H9 (cell line): ENCODE data around the gene KRT71. TPM values are rescaled to one million over a fixed set of nuclear protein-coding genes. Genes with fewer than 3 reads are reported as not detected.

Experiments
- DNase-seq: peaks from one replicate; pipeline ENCODE4 v3.0.0-alpha.2; 2017
- H2AFZ ChIP-seq: one replicate; pipeline ENCODE4 v1.6.1; 2013; ENCODE audit warnings: mild to moderate bottlenecking, low read length, control low read depth, moderate library complexity
- H2AK5ac ChIP-seq: 2 replicates; pipeline ENCODE4 v1.6.1; 2013; ENCODE audit warnings: low read length, control low read depth, mixed read lengths; ENCODE audit not compliant: insufficient read length
- H2BK120ac ChIP-seq: one replicate; pipeline ENCODE4 v1.6.1; 2013; ENCODE audit warnings: low read depth, mild to moderate bottlenecking, low read length, control low read depth, inconsistent platforms; ENCODE audit not compliant: poor library complexity, severe bottlenecking
- H2BK12ac ChIP-seq: 2 replicates; pipeline ENCODE4 v1.6.1; 2013; ENCODE audit warnings: low read length, control low read depth, mixed read lengths, low read depth; ENCODE audit not compliant: insufficient read length
- H2BK15ac ChIP-seq: 2 replicates; pipeline ENCODE4 v1.6.1; 2013; ENCODE audit warnings: low read depth, low read length, control low read depth
- H2BK20ac ChIP-seq: one replicate; pipeline ENCODE4 v1.6.1; 2013; ENCODE audit warnings: low read depth, mild to moderate bottlenecking, low read length, control low read depth, inconsistent platforms; ENCODE audit not compliant: poor library complexity, severe bottlenecking
- H2BK5ac ChIP-seq: 2 replicates; pipeline ENCODE4 v1.6.1; 2013; ENCODE audit warnings: low read length, control low read depth, mixed read lengths; ENCODE audit not compliant: insufficient read length
- H3K14ac ChIP-seq: 2 replicates; pipeline ENCODE4 v1.6.1; 2013; ENCODE audit warnings: low read length, control low read depth; ENCODE audit not compliant: insufficient read depth
- H3K18ac ChIP-seq: 2 replicates; pipeline ENCODE4 v1.6.1; 2013; ENCODE audit warnings: low read depth, mild to moderate bottlenecking, mixed read lengths, low read length, control low read depth; ENCODE audit not compliant: insufficient read length
- H3K23ac ChIP-seq: 2 replicates; pipeline ENCODE4 v1.6.1; 2013; ENCODE audit warnings: low read length, control low read depth, mixed read lengths, low read depth; ENCODE audit not compliant: insufficient read length
- H3K23me2 ChIP-seq: 2 replicates; pipeline ENCODE4 v1.6.1; 2013; ENCODE audit warnings: low read depth, mild to moderate bottlenecking, mixed read lengths, low read length, control low read depth; ENCODE audit not compliant: insufficient read length, poor library complexity, severe bottlenecking
- H3K27ac ChIP-seq: 2 replicates; pipeline ENCODE4 v1.5.1; 2013; ENCODE audit warnings: low read length, control low read depth, mixed read lengths, low read depth; ENCODE audit not compliant: insufficient read length
- H3K27me3 ChIP-seq: 2 replicates; pipeline ENCODE4 v1.6.1; 2013; ENCODE audit warnings: low read length, control low read depth, inconsistent platforms; ENCODE audit not compliant: insufficient read depth
- H3K4ac ChIP-seq: 2 replicates; pipeline ENCODE4 v1.6.1; 2013; ENCODE audit warnings: low read depth, mild to moderate bottlenecking, control low read depth, inconsistent platforms, low read length, moderate library complexity
- H3K4me1 ChIP-seq: 2 replicates; pipeline ENCODE4 v1.6.1; 2013; ENCODE audit warnings: low read length, control low read depth, inconsistent platforms; ENCODE audit not compliant: insufficient read depth
- H3K4me2 ChIP-seq: 2 replicates; pipeline ENCODE4 v1.6.1; 2013; ENCODE audit warnings: low read length, control low read depth, mixed read lengths; ENCODE audit not compliant: insufficient read length, insufficient read depth
- H3K56ac ChIP-seq: 2 replicates; pipeline ENCODE4 v1.6.1; 2013; ENCODE audit warnings: low read depth, mild to moderate bottlenecking, mixed read lengths, low read length, control low read depth; ENCODE audit not compliant: insufficient read length
- H3K79me1 ChIP-seq: 2 replicates; pipeline ENCODE4 v1.6.1; 2013; ENCODE audit warnings: low read depth, mild to moderate bottlenecking, moderate library complexity, low read length, control low read depth, inconsistent platforms; ENCODE audit not compliant: insufficient read depth, poor library complexity, severe bottlenecking
- H3K79me2 ChIP-seq: 2 replicates; pipeline ENCODE4 v1.6.1; 2013; ENCODE audit warnings: low read length, control low read depth, inconsistent platforms; ENCODE audit not compliant: insufficient read depth
- H3K9ac ChIP-seq: 2 replicates; pipeline ENCODE4 v1.6.1; 2013; ENCODE audit warnings: low read length, control low read depth, mixed read lengths; ENCODE audit not compliant: insufficient read length; ENCODE audit errors: extremely low read depth
- H3K9me3 ChIP-seq: one replicate; pipeline ENCODE4 v1.6.1; 2013; ENCODE audit warnings: low read depth, low read length, inconsistent platforms; ENCODE audit not compliant: control insufficient read depth
- H3T11ph ChIP-seq: one replicate; pipeline ENCODE4 v1.6.1; 2013; ENCODE audit warnings: mild to moderate bottlenecking, low read length, control low read depth, inconsistent platforms
- H4K20me1 ChIP-seq: one replicate; pipeline ENCODE4 v1.6.1; 2013; ENCODE audit not compliant: control insufficient read depth, insufficient read length, insufficient read depth
- H4K5ac ChIP-seq: 2 replicates; pipeline ENCODE4 v1.6.1; 2013; ENCODE audit warnings: low read depth, mild to moderate bottlenecking, mixed read lengths, low read length, control low read depth; ENCODE audit not compliant: insufficient read length
- H4K8ac ChIP-seq: replicated peaks from 2 replicates; pipeline ENCODE4 v1.6.1; 2013; ENCODE audit warnings: low read length, control low read depth, mixed read lengths, low read depth; ENCODE audit not compliant: insufficient read length
- H4K91ac ChIP-seq: 2 replicates; pipeline ENCODE4 v1.6.1; 2013; ENCODE audit warnings: low read depth, mild to moderate bottlenecking, moderate library complexity, mixed read lengths, low read length, control low read depth; ENCODE audit not compliant: insufficient read length
- H3K27ac Mint-ChIP-seq, 3 experiments: 2 replicates in 2 of 3; 3 replicates in 1 of 3; pipeline ENCODE4 v1.8.0; 2020 to 2021; ENCODE audit warnings: mixed read lengths in 3 of 3, mild to moderate bottlenecking in 1 of 3, moderate library complexity in 1 of 3
- H3K27me3 Mint-ChIP-seq: 2 replicates; pipeline ENCODE4 v1.8.0; 2021; ENCODE audit warnings: low read depth, mild to moderate bottlenecking, moderate library complexity, mixed read lengths
- H3K36me3 Mint-ChIP-seq, 3 experiments: 2 replicates in 2 of 3; 3 replicates in 1 of 3; pipeline ENCODE4 v1.8.0; 2020 to 2021; ENCODE audit warnings: low read depth in 3 of 3, mixed read lengths in 3 of 3; ENCODE audit not compliant: insufficient read depth in 1 of 3
- H3K4me1 Mint-ChIP-seq, 2 experiments: 2 replicates each; pipeline ENCODE4 v1.8.0; 2020; ENCODE audit warnings: mixed read lengths in 2 of 2
- H3K4me3 Mint-ChIP-seq, 2 experiments: 2 replicates in 1 of 2; 3 replicates in 1 of 2; pipeline ENCODE4 v1.8.0; 2020 to 2021; ENCODE audit warnings: mild to moderate bottlenecking in 2 of 2, mixed read lengths in 2 of 2, moderate library complexity in 1 of 2
- H3K9me3 Mint-ChIP-seq, 2 experiments: 2 replicates in 1 of 2; 3 replicates in 1 of 2; pipeline ENCODE4 v1.8.0; 2020; ENCODE audit warnings: mild to moderate bottlenecking in 2 of 2, mixed read lengths in 2 of 2, moderate library complexity in 1 of 2
- WGBS: extraction: QIAGEN DNeasy Blood & Tissue Kit; methylation state at CpG from one replicate; pipeline ENCODE4 v1.1.7; 2013; ENCODE audit warnings: missing lambda C conversion rate, low lambda C conversion rate, mixed read lengths; ENCODE audit not compliant: insufficient read length; ENCODE audit errors: extremely low coverage; 5-methylcytosine and 5-hydroxymethylcytosine counted together
- total RNA-seq: library from RNA; stranded (reverse); gene quantifications from 2 replicates; pipeline ENCODE4 v1.2.1, GENCODE V29; 2021
- TF ChIP-seq, protein P1 (sequence below): fragments of 200-600 bp; sonication (generic); conservative IDR thresholded peaks from 3 replicates; pipeline ENCODE4 v1.8.0; 2021; ENCODE audit warnings: antibody characterized with exemption, mild to moderate bottlenecking

Gene KRT71
- total RNA-seq, 1 experiment from 2014 or later, result not detected

- H2BK5ac ChIP-seq, result no peak overlapping the region
- no peak overlapping the region for H3K14ac ChIP-seq
- H3K18ac ChIP-seq, result no peak overlapping the region
- H3K9me3 ChIP-seq, result no peaks in the 10 kb centered on the region
- H3K27ac Mint-ChIP-seq, result no peak overlapping the region
- no peak overlapping the region for H3K27ac ChIP-seq
- H3K23ac ChIP-seq, result no peak overlapping the region
- no peak for DNase-seq
- peaks cover 27% of the 10 kb centered on the region for H3K27me3 Mint-ChIP-seq
- TF ChIP-seq, protein P1, sequence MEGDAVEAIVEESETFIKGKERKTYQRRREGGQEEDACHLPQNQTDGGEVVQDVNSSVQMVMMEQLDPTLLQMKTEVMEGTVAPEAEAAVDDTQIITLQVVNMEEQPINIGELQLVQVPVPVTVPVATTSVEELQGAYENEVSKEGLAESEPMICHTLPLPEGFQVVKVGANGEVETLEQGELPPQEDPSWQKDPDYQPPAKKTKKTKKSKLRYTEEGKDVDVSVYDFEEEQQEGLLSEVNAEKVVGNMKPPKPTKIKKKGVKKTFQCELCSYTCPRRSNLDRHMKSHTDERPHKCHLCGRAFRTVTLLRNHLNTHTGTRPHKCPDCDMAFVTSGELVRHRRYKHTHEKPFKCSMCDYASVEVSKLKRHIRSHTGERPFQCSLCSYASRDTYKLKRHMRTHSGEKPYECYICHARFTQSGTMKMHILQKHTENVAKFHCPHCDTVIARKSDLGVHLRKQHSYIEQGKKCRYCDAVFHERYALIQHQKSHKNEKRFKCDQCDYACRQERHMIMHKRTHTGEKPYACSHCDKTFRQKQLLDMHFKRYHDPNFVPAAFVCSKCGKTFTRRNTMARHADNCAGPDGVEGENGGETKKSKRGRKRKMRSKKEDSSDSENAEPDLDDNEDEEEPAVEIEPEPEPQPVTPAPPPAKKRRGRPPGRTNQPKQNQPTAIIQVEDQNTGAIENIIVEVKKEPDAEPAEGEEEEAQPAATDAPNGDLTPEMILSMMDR, result no peak
- H3K4me2 ChIP-seq, result no peak overlapping the region
- H3K79me1 ChIP-seq, result no peaks in the 10 kb centered on the region
- no peak overlapping the region for H4K5ac ChIP-seq
- H3K56ac ChIP-seq, result no peak overlapping the region
- no peak overlapping the region for H4K91ac ChIP-seq
- no peaks in the 10 kb centered on the region for H3K27me3 ChIP-seq
- no peak overlapping the region for H3T11ph ChIP-seq
- H2AFZ ChIP-seq, result no peak overlapping the region
- H2AK5ac ChIP-seq, result no peak overlapping the region
- no peaks in the 10 kb centered on the region for H3K79me2 ChIP-seq
- no peak overlapping the region for H2BK15ac ChIP-seq
- H3K4me3 Mint-ChIP-seq, result no peak overlapping the region
- H3K4ac ChIP-seq, result no peak overlapping the region
- no peak overlapping the region for H4K8ac ChIP-seq
- H3K36me3 Mint-ChIP-seq, result no peaks in the 10 kb centered on the region
- H2BK20ac ChIP-seq, result no peak overlapping the region
- no peak overlapping the region for H2BK12ac ChIP-seq
- no peaks in the 10 kb centered on the region for H3K23me2 ChIP-seq
- no peaks in the 10 kb centered on the region for H3K9me3 Mint-ChIP-seq
- no peaks in the 10 kb centered on the region for H4K20me1 ChIP-seq
- WGBS, result no CpG with 5 or more reads among the region's 8 CpGs
- H3K9ac ChIP-seq, result no peak overlapping the region
- H3K4me1 ChIP-seq, result no peaks in the 10 kb centered on the region
- H2BK120ac ChIP-seq, result no peak overlapping the region
- H3K4me1 Mint-ChIP-seq, result no peaks in the 10 kb centered on the region
These were observed 13.9 kb upstream of the KRT71 start for GRCh38 chr12:52566847-52567291.
